HuH-7.5 (cell line): Measurements from ENCODE around the gene MED4.
A peak's percentile ranks its signal among the peaks of the same experiment; 100 is the strongest.

Experiments
- DNase-seq: peaks from one replicate; pipeline ENCODE4 v3.0.0; 2011; ENCODE audit warnings: low spot score

MED4 gene, protein sequence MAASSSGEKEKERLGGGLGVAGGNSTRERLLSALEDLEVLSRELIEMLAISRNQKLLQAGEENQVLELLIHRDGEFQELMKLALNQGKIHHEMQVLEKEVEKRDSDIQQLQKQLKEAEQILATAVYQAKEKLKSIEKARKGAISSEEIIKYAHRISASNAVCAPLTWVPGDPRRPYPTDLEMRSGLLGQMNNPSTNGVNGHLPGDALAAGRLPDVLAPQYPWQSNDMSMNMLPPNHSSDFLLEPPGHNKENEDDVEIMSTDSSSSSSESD

DNA sequence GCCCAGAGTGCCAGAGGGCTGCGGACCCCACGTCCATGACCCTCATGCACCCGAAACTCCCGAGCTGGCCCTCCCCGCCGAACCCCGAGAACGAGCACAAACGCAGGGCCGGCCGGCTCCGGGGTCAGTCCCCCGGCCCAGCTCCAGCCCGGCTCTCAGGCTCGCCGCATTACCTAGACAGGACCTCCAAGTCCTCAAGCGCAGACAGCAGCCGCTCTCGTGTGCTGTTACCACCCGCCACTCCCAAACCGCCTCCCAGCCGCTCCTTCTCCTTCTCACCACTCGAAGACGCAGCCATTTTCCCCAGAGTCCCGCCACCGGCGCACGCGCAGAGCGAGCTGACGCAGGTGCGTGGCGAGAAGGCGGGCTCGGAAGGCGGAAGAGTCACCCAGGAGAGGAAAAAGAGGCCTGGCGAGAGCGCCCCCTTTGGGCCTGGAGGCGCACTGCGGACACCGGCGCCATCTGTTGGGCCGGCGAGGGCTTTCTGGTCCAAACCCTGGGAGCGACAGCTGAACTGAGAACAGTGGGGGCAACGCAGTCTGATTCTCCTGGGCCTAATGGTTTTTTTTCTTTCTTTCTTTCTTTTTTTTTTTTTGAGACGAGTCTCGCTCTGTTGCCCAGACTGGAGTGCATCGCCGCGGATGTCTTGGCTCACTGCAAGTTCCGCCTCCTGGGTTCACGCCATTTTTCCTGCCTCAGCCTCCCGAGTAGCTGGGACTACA lies at the start of gene MED4:
MED4 (minus strand) TSS at position 324 of the 722 bp plus-strand sequence; CDS start at position 298, 26 bp downstream.
- DNase-seq, result peak; percentile 76

DNA sequence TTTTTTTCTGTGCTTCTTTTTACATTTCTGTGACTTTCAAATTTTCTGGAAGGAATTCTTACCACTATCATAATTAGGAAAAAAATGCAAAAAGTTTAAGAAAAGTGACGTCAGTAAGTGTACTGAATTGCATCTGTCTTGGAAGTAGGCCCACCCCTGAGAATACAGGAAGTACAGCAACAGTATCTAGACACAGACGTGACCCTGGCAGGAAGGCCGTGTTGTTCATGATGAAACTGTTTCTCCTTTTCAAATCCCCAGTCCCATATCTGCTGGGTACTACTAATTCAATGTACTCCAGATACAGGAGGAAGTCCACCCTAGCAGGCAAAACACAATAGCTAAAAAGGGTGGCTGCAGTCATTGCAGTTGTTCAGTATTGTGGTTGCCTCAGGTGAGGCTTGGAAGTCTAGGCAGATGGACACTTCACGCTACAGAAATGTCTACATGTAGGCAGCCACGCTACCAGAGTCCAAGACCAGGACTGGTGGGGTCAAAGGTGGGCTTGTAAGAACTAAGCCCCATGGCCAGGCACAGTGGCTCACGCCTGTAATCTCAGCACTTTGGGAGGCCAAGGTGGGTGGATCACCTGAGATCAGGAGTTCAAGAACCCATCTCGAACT lies 49.6 kb upstream of the MED4 start:
- no peak for DNase-seq

DNA sequence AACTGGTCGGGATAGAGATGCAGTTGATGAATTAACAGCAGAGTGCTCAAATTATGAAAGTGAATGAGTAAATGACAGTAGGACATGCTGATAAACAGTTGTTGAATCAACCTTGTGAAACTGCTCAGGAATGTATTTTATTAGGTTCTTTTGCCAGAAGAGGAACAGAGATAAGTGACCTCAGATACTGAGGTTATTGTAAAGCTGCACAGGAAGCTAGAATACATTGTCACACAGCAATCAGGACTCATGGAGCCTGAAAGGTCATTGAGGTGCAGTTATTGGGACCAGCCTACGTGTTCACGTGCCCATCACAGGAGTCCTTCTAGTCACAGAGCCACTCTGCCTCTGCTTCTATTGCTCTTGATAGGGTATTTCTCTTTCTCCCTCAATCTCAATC lies 47.5 kb upstream of the MED4 start:
- no peak for DNase-seq

DNA sequence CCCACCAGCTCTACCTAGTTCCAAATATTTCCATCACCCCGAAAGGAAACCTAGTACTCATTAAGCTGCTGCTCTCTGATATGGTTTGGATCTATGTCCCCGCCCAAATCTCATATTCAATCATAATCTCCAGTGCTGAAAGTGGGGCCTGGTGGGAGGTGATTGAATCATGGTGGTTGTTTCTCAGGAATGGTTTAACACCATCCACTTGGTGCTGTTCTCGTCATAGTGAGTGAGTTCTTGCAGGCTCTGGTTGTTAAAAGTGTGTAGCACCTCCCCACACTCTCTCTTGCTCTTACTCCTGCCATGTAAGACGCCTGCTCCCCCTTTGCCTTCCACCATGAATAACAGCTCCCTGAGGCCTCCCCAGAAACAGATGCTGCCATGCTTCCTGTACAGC lies 43.4 kb upstream of the MED4 start:
- DNase-seq, result no peak

DNA sequence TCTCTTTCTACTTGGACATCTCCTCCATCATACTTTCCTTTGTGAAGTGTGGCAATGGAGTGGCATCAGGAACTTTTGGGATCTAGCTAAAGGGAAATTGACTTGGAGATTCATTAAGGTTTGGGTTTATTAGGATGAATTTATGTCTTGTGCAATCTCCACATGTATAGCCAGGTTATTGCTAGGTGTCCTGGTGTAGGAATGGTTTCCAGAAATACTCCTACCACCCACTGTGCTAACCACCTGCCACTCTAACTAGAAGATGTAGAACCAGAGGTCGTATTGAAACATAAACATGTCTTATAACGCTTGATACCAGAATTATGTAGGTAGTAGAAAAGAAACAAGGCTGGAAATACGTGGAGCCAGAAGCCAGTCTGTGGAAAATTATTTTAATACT lies 38.1 kb upstream of the MED4 start:
- DNase-seq, result no peak

DNA sequence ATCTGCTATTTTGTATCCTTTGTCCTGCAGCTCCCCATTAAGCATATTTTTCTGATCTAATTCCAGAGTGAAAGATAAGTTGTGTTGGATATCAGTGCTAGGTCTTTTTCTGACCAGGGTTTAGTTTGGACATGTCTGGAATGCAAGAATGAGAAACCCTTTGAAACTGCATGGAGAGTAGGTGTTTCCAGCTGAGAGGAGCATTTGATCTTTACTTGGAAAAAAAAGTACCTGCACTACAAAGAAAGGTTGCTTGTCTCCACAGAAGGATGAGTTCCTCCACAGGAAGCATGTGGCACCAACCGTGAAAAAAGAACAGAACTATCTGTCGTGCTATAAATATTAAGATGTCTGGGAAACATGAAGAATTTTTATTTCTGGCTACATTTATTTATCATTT lies 36.6 kb upstream of the MED4 start:
- DNase-seq, result no peak

DNA sequence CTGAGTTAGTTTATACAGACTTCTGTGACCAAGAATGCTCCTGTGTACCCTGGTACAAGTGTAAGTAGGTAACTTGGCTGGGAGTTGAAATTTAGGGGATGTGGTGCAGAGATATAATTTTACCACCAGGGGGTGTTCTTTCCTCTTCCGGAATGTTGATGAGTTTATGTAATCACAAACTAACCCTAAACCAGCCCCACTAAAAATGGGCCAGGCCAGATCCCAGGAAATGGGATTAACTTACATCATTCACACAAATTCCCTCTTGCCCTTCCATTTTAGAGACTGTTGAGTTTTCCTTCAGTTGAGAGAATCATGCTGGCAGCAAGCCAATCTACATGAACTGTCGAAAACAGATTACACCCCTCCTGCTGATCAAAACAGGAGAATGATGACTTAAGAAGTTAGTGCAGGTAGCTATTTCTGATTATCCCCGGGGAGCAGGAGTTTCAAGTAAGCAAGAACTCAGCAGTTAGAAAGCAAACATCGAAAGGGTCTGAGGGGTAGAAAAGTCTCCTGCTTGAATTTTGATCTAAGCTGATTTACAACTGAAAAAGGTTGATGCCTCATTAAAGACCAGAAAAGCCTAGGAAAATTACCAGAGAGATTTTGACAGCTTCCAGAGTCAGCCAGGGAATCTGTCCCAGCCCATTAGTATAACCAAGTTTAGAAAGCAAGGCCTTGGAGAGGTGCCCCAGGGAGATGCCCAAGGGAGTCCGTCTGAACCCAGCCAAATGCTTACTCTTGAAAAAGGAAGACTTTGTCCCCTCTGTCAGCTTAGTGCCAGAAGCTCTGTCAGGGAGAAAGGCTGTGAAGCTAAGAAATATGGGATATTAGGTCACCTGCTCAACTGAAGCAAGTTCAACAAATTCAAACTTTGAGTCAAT lies 32.3 kb upstream of the MED4 start:
- DNase-seq, result peak; percentile 32

DNA sequence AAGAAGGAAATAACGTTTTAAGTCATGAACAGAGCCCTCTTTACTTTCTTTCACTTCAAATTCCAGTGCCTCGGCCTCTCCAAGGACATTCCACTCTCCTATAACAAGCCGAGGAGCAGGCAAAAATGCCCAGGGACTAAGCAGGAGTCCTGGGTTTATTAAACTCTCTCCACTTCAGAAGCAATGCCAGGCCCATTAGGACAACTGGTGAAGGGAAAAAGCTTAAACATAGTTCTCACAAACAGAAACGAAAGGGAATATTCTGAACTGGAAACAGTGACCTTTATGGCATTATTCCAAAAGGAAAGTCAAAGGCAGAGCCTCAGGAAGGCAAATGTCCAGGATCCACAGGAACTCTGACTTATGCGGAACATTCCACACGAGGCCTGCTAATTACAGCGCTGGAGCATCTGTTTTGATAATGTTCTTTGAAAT lies 30.9 kb upstream of the MED4 start:
- no peak for DNase-seq

DNA sequence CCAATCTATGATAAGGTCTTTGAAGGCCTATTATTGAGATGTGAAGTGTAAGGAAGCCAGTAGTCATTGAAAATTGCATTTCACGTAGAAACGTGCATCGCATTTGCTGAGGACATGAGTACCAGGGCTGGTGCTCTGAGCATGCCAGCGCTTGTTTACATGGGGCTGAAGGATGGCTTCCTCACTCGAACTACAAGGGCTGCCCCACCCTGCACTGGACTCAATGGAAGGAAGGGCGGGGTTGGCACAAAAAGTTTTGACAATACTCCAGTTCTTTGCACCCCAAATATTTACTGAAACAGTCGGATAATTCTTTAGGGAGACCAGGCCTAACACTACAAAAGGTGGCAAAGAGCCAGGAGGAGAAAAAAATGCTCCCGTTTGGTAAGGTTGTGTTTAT lies 28.9 kb upstream of the MED4 start:
- no peak for DNase-seq

DNA sequence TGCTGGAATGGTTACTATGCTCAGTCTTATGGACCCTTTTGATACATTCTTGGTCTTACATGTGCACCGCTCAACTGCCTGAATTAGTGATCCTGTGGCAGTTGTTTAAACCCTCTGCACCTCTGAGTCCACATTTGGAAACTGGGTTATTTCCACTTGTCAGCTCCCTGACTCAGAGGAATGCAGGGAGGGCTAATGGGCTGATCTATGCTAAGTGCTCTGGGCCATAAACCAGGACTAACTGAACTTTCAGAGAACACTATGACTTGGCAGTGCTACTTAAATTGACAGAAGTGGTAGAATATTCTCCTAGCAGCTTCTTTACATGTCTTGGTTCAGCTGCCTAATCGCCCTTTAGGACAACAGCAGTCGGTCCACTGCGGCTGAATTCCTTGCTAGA lies 26.8 kb upstream of the MED4 start:
- no peak for DNase-seq

DNA sequence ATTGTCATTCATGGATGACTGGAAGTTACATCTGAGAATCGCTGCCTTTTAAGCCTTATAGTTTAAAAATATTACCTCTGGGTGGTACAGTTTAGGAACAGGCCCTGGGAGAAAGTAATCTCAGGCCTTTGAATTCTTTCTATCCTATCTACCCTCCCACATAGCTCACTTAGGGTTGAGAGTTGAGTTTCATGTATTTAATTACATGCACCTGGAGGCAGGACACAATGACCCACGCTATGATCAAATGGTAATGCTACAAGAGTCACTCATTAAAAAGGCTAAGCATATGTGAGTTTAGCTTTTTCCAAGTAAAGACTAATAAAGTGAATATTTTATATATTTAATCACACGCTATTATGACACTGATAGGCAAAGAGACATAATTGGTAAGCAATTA lies 25.3 kb upstream of the MED4 start:
- DNase-seq, result no peak

DNA sequence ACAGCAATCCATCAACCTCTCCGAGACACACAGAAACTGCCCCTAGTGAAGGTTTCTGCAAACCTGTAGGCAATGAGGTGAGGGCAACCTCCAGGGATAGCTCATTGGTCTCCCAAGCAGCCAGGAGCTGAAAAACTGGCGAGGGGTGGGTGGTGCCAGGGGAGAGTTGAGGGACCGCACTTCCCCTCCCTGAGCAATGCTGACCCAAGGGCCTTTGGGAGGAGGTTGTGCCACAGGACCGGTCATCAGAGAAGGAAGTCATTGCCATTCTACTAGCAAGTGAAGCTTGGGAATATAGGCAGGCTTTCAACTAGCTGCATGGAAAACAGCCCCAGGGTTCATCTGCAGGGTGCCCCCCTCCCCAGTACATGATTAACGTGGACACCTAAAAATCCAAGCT lies 23.1 kb upstream of the MED4 start:
- DNase-seq, result no peak

DNA sequence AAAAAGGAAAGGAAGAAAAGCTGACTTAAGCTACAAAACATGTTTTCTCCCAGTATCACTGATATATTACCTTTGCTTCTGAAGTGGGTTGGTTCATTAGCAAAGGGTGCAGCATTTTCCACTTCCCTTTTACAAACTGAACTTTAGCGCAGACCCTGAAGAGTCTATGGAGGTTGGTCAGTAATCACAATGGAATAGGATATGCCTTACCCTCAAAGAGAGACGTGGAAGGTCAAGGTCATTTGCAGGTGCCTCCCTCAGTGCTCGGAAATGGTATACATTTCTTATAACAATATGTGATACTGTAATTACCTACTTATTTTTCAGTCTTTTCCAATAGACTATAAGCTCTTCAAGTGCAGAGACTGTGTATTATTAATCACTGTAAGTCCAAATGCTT lies 21.9 kb upstream of the MED4 start:
- no peak for DNase-seq

DNA sequence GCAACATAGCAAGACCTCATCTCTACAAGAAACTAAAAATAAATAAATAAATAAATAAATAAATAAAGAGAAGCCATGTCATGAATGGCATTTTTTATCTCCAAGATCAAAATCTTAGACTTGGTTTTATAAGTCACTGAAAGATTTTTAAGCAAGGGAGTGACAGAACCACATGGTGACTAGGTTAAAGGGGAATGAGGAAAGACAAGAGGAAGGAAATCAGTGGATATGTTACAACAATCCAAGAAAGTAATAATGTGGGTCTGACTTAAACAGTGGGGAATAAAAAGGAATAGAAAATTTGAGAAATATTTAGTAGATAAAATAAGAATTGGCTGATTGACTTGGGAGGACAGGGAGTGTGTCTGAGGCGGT lies 18.8 kb upstream of the MED4 start:
- DNase-seq, result no peak

DNA sequence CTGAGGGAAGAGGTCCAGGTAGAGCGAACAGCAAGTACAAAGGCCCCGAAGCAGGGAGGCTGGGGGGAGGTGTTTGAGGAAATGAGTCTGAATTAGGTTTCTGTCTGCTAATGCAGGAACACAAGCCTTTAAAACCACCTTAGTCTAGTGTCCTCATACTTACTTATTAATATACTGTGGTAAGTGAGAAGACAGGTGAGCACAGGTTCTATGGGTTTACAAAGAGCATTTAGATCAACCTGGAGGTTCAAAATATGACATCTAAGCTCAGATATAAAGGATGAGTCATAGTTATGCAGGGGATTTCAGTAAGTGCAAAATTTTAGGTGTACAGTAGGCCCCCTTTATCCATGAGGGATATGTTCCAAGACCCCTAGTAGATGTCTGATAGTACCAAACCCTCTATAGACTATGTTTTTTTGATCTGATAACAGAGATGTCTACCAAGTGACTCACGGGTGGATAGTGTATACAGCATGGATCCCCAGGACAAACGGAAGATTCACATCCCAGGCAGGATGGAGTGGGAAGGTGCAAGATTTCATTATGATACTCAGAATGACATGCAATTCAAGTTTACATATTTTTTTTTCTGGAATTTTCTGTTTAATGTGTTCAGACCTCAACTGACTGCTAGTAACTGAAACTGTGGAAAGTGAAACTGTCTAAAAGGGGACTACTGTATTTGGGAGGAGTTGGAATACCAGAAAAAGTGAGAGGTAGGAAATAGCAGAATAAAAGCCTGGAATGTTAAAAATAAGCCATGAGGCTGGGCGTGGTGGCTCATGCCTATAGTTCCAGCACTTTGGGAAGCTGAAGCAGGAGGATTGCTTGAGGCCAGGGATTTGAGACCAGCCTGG lies 18.2 kb upstream of the MED4 start:
- DNase-seq, result no peak

DNA sequence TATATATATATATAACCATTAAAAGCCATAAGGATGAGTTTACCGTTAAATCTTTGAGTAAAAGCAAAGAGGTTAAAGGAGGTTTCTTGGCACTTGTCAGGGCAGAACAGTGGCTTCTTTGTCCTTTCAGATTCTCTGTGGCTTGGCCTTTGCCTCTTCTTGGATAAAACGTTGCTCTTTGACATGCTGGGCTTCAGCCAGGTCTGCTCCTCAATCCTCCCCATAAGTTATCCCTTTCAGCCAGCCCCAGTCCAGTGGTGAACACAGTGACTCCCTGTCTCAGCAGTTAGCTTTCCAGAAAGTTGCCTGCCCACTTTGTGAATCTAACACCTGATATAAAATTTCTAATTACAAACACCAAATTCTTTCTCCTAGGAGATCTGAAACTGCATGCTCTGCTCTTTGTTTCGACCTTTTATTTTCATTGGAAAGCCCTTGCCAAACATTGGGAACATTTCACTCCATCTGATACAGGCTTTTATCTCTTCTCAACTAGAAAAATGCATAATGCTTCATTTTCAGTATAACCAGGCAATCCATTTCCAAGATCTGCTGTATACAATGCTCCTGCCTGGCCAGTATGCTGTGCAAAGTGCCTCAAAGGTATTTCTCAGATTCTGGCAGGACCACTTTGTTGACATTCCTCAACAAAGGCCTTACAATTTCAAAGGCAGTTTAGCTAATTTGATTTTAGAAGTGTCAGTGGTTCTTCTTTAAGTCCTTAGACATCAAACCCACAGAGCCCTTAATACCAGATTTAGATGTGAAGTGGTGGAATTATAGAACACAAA lies 16.2 kb upstream of the MED4 start:
- DNase-seq, result no peak

DNA sequence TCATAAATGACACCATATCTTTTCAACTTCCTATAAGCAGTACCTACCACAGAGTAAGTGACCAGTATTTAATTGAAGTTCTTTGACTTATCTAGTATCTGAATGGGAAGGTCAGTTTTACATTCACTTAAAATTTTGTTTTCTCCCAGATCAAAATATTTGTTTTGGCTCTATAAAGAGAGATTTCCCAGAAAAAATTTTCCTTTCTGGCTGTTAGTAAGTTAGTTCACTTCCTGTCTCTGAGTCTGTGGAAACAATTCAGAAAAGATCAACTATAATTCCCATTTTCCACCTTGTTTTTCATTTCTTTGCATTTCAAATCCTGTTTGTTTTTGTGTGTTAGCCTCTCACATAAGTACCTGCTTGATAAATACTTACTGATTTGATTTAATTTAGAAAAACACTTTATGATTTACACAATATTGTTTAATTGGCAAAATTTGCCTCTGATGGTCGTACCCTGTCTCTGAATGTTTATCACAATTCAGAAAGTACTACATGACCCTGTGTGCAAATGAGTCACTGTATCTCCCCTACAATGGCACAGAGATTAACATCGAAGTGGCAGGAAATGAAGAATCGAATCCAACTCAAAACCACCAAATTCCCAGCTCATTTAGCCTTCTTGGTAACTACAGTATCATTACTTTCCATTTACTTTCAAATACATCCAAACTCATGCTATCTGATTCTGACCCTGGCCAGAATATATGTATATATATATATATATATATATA lies 15.4 kb upstream of the MED4 start:
- no peak for DNase-seq

DNA sequence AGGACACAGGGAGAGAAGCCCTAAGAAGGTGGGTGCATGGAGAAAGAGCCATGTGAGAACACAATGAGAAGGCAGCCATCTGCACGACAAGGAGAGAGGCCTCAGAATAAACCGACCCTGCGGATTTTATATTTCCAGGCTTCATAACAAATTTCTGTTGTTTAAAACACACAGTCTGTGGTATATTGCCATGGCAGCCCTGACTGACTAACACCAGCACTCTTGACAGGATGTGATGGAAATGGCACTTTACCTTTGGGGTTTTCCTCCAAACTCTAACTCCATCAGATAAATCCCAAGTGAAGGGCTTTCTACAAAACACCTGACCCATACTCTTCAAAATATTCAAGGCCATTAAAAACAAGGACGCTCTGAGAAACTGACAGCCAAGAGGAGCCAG lies 13.2 kb upstream of the MED4 start:
- no peak for DNase-seq

DNA sequence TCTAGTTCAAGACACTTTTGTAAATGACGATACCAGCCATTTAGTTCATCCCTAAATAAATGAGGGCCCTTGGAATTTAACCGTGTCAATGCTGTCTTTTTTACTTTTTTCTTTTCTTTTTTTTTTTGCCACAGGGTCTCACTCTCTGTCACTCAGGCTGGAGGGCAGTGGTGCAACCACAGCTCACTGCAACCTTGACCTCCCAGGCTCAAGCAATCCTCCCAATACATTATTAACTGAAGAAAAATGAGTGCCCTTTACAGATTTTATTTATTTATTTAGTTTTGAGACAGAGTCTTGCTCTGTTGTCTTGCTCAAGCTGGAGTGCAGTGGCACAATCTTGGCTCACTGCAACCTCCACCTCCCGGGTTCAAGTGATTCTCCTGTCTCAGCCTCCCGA lies 2.9 kb upstream of the MED4 start:
- DNase-seq, result no peak

DNA sequence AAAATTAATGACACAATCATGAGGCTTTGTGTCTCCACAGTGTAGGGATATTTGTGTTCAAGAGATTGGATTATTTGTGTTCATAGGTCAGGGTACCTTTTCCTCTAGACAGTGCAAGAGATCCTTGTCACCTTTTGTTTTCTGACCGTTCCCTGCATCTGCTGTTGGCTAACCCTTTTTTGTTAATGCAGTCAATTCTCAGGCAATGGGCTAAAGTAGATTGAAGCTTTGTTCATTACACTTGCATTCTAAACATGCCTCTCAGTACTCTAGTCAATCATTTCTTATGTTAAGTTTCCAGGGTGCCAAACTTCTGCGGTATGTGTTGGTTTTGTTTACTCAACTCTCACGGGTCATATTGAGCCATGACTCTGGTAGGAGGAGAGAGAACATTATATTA lies 1.8 kb upstream of the MED4 start:
- DNase-seq, result peak; percentile 10
